Ureter (tissue), 1 donor: Measurements from ENCODE around the gene APOL3. TPM values are rescaled to one million over a fixed set of nuclear protein-coding genes. Genes with fewer than 3 reads are reported as not detected.
"Not testable (repeated sequence)": the region's sequence is repeated elsewhere in the genome, so short reads cannot be mapped to it uniquely, and the experiment has no call there.

Experiments used
- DNase-seq: peaks from one replicate; pipeline ENCODE4 v3.0.0-alpha.2; 2020; ENCODE audit warnings: low spot score
- total RNA-seq: library from RNA; stranded (reverse); gene quantifications from one replicate; pipeline ENCODE4 v1.2.4, GENCODE V29; 2023
- donor health status: DM: yes; HTN: yes; CAD: no.

Gene APOL3
- total RNA-seq, 1 donor from 2014 or later, result 47.4 TPM

GRCh38 chr22:36100908-36101307 lies 59.6 kb downstream of the APOL3 start:
- not testable (repeated sequence) for DNase-seq

- DNase-seq, result no peak
Observed at GRCh38 chr22:36100134-36100824, 60.3 kb downstream of the APOL3 start.

- not testable (repeated sequence) for DNase-seq
Observed at GRCh38 chr22:36099561-36099960, 61.0 kb downstream of the APOL3 start.

GRCh38 chr22:36097880-36098279 lies 62.7 kb downstream of the APOL3 start:
- DNase-seq, result no peak

GRCh38 chr22:36090772-36091171 lies 69.8 kb downstream of the APOL3 start:
- not testable (repeated sequence) for DNase-seq

Other genes with a start within 250 kb of the APOL3 start
- 115 TPM for gene RBFOX2, start 131.9 kb downstream of the APOL3 start, total RNA-seq
- 34.4 TPM for gene APOL4, start 41.1 kb upstream of the APOL3 start, total RNA-seq
- 52.7 TPM for gene APOL2, start 78.8 kb upstream of the APOL3 start, total RNA-seq
- 115 TPM for gene APOL1, start 92.4 kb upstream of the APOL3 start, total RNA-seq
- 810 TPM for gene MYH9, start 227.2 kb upstream of the APOL3 start, total RNA-seq